Vagina (tissue), 2 donors: ENCODE measurements around the gene ELL2.

Source experiments
- CTCF ChIP-seq, 3 experiments: fragments of 450-650 bp in 2 of 3; fragments of 200-600 bp in 1 of 3; sonication (generic) in 1 of 3; IDR thresholded peaks; one replicate each; pipeline ENCODE4 v1.5.1; 2017 to 2019; ENCODE audit warnings: antibody characterized with exemption in 3 of 3, mild to moderate bottlenecking in 2 of 3, moderate library complexity in 2 of 3
- POLR2AphosphoS5 ChIP-seq, 2 donors: sonication (generic); formaldehyde crosslinking; IDR thresholded peaks; one replicate each; pipeline ENCODE4 v1.9.0; 2017; ENCODE audit warnings: antibody characterized with exemption in 2 of 2, mild to moderate bottlenecking in 2 of 2, low read depth in 1 of 2; ENCODE audit not compliant: insufficient read depth in 1 of 2

GRCh38 chr5:95941756-95942155 is 19.9 kb downstream of the ELL2 start:
- TF ChIP-seq CTCF (IDR thresholded peaks at IDR 0.05) (no peak), POLR2AphosphoS5 (IDR thresholded peaks at IDR 0.05; ENCODE audit: insufficient read depth in 1 of 2, low read depth in 1 of 2) (no peak)
